ENCODE data around the gene LRRK1. TPM values are rescaled to one million over a fixed set of nuclear protein-coding genes. Genes with fewer than 3 reads are reported as not detected.

The LRRK1 gene
- total RNA-seq, 1 experiment from 2014 or later, result 3.7 TPM

- H3K27ac ChIP-seq, result peak overlapping the region; percentile 64; the same call in 1 of the 2 replicates
- H3K36me3 ChIP-seq, result peaks cover 21% of the 10 kb centered on the region
- H3K4me1 ChIP-seq (replicated peaks), result peaks cover 38% of the 10 kb centered on the region
- H3K27me3 ChIP-seq (replicated peaks), result no peaks in the 10 kb centered on the region
- DNase-seq (ENCODE audit: low read depth in 1 of 2, low spot score in 2 of 2), result peak in 1 of 2 experiments; percentile 35
- no peaks in the 10 kb centered on the region; the same call in 1 of the 2 replicates for H3K9me3 ChIP-seq (replicated peaks)
- no peak overlapping the region for H3K4me3 ChIP-seq
Measured at GRCh38 chr15:101043911-101044624, 124.9 kb downstream of the LRRK1 start.

DNA sequence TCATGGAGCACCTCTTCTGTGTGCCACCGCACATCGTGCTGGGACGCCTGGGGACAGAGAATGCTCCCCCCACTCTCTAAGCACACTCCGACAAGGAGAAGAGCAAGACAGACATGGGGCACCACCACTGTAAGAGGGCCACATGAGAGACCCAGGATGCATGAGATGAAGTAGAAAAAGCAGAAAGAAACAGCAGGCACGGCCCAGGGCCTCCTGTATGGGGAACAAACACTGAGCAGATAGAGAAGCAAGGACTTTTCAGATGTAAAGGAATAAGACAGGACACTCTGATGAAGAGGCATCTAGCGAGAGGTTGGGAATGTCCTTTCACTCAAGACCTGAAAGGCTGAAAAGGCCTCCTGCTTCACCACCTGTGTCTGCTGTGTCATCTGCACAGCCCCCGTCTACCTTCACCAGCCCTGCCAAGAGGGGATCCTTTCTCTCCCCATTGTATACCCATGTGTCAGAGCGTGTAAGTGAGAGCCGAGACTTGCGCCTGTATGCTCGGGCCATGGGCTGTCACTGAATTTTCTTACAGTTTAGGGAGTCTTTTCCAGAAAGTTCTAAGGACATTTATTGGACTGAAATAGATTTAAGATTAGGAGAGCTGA lies 125.6 kb downstream of the LRRK1 start:
- Histone ChIP-seq H3K4me1 (replicated peaks) (peaks cover 38% of the 10 kb centered on the region), H3K9me3 (replicated peaks) (no peaks in the 10 kb centered on the region; the same call in 1 of the 2 replicates), H3K27me3 (replicated peaks) (no peaks in the 10 kb centered on the region), H3K36me3 (peaks cover 21% of the 10 kb centered on the region), H3K27ac (peak overlapping the region; percentile 64), H3K4me3 (no peak overlapping the region)
- peak in 1 of 2 experiments; percentile 31 for DNase-seq (ENCODE audit: low read depth in 1 of 2, low spot score in 2 of 2)

- H3K27me3 ChIP-seq (replicated peaks), result no peaks in the 10 kb centered on the region
- peaks cover 21% of the 10 kb centered on the region for H3K36me3 ChIP-seq
- H3K4me1 ChIP-seq (replicated peaks), result peaks cover 38% of the 10 kb centered on the region
- peak; percentile 78 to 91 for DNase-seq (ENCODE audit: low read depth in 1 of 2, low spot score in 2 of 2)
- H3K9me3 ChIP-seq (replicated peaks), result no peaks in the 10 kb centered on the region; the same call in 1 of the 2 replicates
- no peak overlapping the region for H3K4me3 ChIP-seq
- H3K27ac ChIP-seq, result peak overlapping the region; percentile 64
Measured at GRCh38 chr15:101045236-101045646, 126.1 kb downstream of the LRRK1 start.

DNA sequence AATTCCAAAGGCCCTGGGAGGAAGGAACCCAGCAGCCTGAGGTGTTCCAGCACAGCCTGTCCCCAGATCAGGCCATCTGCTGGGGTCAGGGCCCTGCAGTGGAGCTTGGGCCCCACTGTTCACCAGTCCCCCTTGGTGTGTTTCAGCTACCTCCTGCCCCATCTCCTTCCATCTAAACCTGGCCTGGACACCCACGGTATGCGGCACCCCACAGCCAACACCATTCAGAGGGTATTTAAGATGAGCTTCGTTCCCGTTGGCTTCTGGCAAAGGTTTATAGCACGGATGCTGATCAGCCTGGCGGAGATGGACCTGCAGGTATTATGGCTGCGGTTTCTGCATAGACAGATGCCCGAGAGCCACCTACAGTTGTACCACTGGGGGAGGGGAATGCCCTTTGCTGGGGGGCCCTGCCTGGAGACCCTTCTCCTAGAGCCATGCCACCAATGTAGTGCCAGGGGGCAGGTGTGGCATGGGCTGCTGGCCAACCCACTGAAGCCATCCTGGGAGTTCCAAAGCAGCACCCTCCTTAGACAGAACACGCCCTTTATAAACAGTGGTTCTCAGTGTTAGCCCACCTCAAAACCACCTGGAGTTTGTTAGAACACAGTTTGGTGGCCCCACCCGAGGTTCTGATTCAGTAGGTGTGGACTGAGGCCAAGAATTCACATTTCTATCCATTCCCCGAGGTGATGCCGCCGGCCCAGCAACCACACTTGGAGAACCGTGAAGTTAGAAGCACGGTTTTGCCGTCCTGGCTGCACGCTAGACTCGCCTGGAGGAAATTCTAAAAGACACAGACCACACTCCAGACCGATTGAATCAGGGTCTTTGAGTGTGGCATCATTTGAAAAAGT lies 126.9 kb downstream of the LRRK1 start:
- H3K4me1 ChIP-seq (replicated peaks), result peaks cover 38% of the 10 kb centered on the region
- H3K4me3 ChIP-seq, result no peak overlapping the region
- H3K27ac ChIP-seq, result peak overlapping the region; percentile 64

GRCh38 chr15:101046826-101047225 lies 127.7 kb downstream of the LRRK1 start:
- Histone ChIP-seq H3K9me3 (replicated peaks) (no peaks in the 10 kb centered on the region; the same call in 1 of the 2 replicates), H3K27ac (peak overlapping the region; percentile 27; the same call in 1 of the 2 replicates), H3K4me1 (replicated peaks) (peaks cover 38% of the 10 kb centered on the region), H3K36me3 (peaks cover 29% of the 10 kb centered on the region), H3K27me3 (replicated peaks) (no peaks in the 10 kb centered on the region), H3K4me3 (no peak overlapping the region)
- no peak for DNase-seq (ENCODE audit: low read depth in 1 of 2, low spot score in 2 of 2)

More for the DNA sequence above, 126.9 kb downstream of the LRRK1 start:
- H3K9me3 ChIP-seq (replicated peaks), result no peaks in the 10 kb centered on the region; the same call in 1 of the 2 replicates
- no peaks in the 10 kb centered on the region for H3K27me3 ChIP-seq (replicated peaks)
- DNase-seq (ENCODE audit: low read depth in 1 of 2, low spot score in 2 of 2), result peak; percentile 18 to 47
- H3K36me3 ChIP-seq, result peaks cover 25% of the 10 kb centered on the region

GRCh38 chr15:101047301-101047781 lies 128.2 kb downstream of the LRRK1 start:
- Histone ChIP-seq H3K36me3 (peaks cover 29% of the 10 kb centered on the region), H3K4me1 (replicated peaks) (peaks cover 38% of the 10 kb centered on the region), H3K4me3 (no peak overlapping the region), H3K27ac (peak overlapping the region; percentile 45), H3K9me3 (replicated peaks) (no peaks in the 10 kb centered on the region; the same call in 1 of the 2 replicates), H3K27me3 (replicated peaks) (no peaks in the 10 kb centered on the region)
- peak; percentile 63 to 73 for DNase-seq (ENCODE audit: low read depth in 1 of 2, low spot score in 2 of 2)

GRCh38 chr15:101048176-101048575 lies 129.0 kb downstream of the LRRK1 start:
- H3K27me3 ChIP-seq (replicated peaks), result no peaks in the 10 kb centered on the region
- DNase-seq (ENCODE audit: low read depth in 1 of 2, low spot score in 2 of 2), result no peak
- no peak overlapping the region for H3K4me3 ChIP-seq
- peaks cover 32% of the 10 kb centered on the region for H3K36me3 ChIP-seq
- peaks cover 38% of the 10 kb centered on the region for H3K4me1 ChIP-seq (replicated peaks)
- no peak overlapping the region for H3K27ac ChIP-seq
- H3K9me3 ChIP-seq (replicated peaks), result no peaks in the 10 kb centered on the region; the same call in 1 of the 2 replicates

DNA sequence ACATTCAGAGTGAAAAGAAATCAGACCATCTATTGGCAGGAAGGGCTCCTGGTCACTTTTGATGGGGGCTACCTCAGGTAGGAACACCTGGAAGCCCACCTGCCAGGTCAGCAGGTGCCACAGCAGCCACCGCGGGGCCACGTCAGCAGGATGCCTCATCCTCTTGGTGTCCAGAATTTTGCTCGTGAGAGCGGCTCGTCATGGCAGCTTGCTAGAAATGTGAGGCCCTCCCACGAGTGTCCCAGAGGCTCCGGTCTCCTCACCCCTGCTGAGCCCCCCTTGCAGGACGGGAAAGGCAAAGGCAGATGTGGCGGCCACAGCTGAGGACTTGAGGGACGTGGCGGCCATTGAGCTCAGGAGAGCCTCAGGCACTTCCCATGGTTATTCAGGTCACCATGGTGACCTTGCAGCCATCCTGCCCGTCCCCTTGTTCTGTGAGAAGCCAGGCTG lies 129.4 kb downstream of the LRRK1 start:
- Histone ChIP-seq H3K36me3 (peaks cover 36% of the 10 kb centered on the region), H3K9me3 (replicated peaks) (no peaks in the 10 kb centered on the region; the same call in 1 of the 2 replicates)

GRCh38 chr15:101049282-101049681 lies 130.1 kb downstream of the LRRK1 start:
- Histone ChIP-seq H3K4me1 (replicated peaks) (peaks cover 36% of the 10 kb centered on the region), H3K9me3 (replicated peaks) (no peaks in the 10 kb centered on the region; the same call in 1 of the 2 replicates), H3K4me3 (no peak overlapping the region), H3K27me3 (replicated peaks) (no peaks in the 10 kb centered on the region), H3K36me3 (peaks cover 41% of the 10 kb centered on the region), H3K27ac (no peak overlapping the region)
- peak in 1 of 2 experiments; percentile 23 for DNase-seq (ENCODE audit: low read depth in 1 of 2, low spot score in 2 of 2)

More for the DNA sequence above, 129.4 kb downstream of the LRRK1 start:
- H3K27ac ChIP-seq, result no peak overlapping the region
- peak in 1 of 2 experiments; percentile 30 for DNase-seq (ENCODE audit: low read depth in 1 of 2, low spot score in 2 of 2)
- no peaks in the 10 kb centered on the region for H3K27me3 ChIP-seq (replicated peaks)
- peaks cover 38% of the 10 kb centered on the region for H3K4me1 ChIP-seq (replicated peaks)
- H3K4me3 ChIP-seq, result no peak overlapping the region

- Histone ChIP-seq H3K4me3 (no peak overlapping the region), H3K36me3 (peaks cover 43% of the 10 kb centered on the region), H3K27me3 (replicated peaks) (no peaks in the 10 kb centered on the region), H3K9me3 (replicated peaks) (no peaks in the 10 kb centered on the region), H3K4me1 (replicated peaks) (peaks cover 28% of the 10 kb centered on the region), H3K27ac (no peak overlapping the region)
- peak in 1 of 2 experiments; percentile 37 for DNase-seq (ENCODE audit: low read depth in 1 of 2, low spot score in 2 of 2)
Measured at GRCh38 chr15:101049856-101050622, 130.9 kb downstream of the LRRK1 start.

DNA sequence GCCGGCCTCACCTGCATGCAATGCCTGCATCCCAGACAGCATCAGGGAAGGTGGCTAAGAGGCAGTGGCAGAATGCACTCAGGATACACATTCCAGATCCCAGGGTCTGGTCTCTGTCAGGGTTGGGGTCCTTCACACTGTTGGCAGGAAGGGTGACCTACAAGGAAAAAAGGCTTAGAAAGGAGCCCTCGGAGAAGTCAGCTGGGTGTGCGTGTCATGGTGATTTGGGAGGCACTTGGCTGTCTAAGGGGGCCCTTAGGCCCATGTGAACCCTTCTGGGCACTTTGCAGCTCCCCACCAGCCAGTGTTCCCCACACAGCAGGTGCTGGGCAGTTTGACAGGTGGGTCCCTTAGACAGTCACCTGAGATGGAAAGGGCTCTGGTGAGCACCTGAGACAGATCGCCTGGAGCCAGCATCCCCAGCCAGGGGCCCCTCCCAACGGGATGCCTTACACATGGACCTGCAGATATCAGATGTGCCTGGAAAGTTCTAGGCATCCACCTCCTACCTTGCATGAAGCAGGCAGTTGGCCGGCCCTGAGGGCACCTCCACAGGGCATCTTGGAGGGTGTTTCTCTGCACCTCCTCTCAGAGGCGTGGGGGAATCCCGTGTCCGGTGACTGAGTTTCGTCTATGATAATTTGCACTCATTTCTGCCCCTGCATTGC lies 131.6 kb downstream of the LRRK1 start:
- Histone ChIP-seq H3K9me3 (replicated peaks) (no peaks in the 10 kb centered on the region), H3K27me3 (replicated peaks) (no peaks in the 10 kb centered on the region), H3K4me1 (replicated peaks) (peaks cover 21% of the 10 kb centered on the region), H3K36me3 (peaks cover 47% of the 10 kb centered on the region), H3K4me3 (no peak overlapping the region), H3K27ac (no peak overlapping the region)
- peak in 1 of 2 experiments; percentile 36 for DNase-seq (ENCODE audit: low read depth in 1 of 2, low spot score in 2 of 2)

DNA sequence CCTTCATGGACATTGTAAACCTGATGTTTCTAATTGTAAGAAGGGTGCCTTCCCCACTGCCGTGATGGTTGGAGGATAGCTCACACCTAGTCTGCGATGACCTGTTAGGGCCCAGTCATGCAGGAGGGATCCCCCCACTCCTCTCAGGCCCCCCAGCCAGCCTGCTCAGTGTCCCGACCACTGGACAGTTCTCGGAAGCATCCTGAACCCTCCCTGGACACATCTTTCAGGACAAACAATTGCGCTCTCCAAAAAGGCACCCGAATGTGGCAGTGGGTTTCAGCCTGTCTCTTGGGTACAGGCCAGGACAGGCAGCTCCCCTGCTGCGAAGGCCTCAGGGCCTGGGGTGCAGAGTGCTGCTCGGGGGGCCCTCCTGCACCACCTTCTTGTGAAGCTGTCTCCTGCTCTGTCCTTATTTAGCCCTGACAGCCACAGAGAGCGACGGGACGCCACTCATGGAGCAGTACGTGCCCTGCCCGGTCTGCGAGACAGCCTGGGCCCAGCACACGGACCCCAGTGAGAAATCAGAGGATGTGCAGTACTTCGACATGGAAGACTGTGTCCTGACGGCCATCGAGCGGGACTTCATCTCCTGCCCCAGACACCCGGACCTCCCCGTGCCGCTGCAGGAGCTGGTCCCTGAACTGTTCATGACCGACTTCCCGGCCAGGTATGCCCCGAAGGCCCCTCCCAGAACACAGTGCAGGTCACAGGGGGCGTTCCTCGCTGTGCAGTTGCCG lies 132.3 kb downstream of the LRRK1 start:
- no peak overlapping the region for H3K27ac ChIP-seq
- H3K27me3 ChIP-seq (replicated peaks), result no peaks in the 10 kb centered on the region
- H3K4me1 ChIP-seq (replicated peaks), result peaks cover 14% of the 10 kb centered on the region
- no peaks in the 10 kb centered on the region for H3K9me3 ChIP-seq (replicated peaks)
- peaks cover 42% of the 10 kb centered on the region for H3K36me3 ChIP-seq
- DNase-seq (ENCODE audit: low read depth in 1 of 2, low spot score in 2 of 2), result peak in 1 of 2 experiments; percentile 35
- no peak overlapping the region for H3K4me3 ChIP-seq
